ENCODE measurements around the gene LMO1. TPM values are rescaled to one million over a fixed set of nuclear protein-coding genes. Genes with fewer than 3 reads are reported as not detected.

Gene LMO1
- total and polyA plus RNA-seq, 2 experiments from 2014 or later: 0.33 TPM; not detected in 1

DNA sequence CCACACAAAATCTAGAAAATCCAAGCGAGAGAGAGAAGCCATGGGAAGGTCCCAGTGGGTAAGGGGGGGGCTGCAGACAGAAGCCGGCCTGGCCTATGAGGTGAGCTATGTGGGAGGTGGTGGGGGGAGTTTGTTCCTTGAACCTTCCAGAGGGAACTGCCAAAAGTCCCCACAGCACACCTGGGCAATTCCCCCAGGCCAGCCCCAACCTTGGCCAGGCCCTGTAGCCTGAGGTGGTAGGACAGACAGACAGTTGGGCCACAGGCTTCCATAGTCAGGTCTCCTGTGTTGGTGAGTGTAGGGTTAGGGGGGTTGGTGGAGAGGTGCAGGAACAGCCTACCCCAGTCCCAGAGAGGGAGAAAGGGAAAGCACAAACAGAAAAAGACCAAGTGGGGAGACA is 39.0 kb downstream of the LMO1 start:
- H4K20me1 ChIP-seq (ENCODE audit: insufficient read depth, poor library complexity, severe bottlenecking): no peaks in the 10 kb centered on the region
- no peak for DNase-seq (ENCODE audit: low spot score)
- no peak overlapping the region for H3K4me3 ChIP-seq
- H3K79me2 ChIP-seq: no peaks in the 10 kb centered on the region
- TF ChIP-seq EZH2 (IDR thresholded peaks at IDR 0.05; ENCODE audit: borderline replicate concordance) (no peak), EZH2phosphoT487 (IDR thresholded peaks at IDR 0.05; ENCODE audit: low read depth, severe bottlenecking, unreplicated experiment) (no peak)
- TF ChIP-seq, protein P1, sequence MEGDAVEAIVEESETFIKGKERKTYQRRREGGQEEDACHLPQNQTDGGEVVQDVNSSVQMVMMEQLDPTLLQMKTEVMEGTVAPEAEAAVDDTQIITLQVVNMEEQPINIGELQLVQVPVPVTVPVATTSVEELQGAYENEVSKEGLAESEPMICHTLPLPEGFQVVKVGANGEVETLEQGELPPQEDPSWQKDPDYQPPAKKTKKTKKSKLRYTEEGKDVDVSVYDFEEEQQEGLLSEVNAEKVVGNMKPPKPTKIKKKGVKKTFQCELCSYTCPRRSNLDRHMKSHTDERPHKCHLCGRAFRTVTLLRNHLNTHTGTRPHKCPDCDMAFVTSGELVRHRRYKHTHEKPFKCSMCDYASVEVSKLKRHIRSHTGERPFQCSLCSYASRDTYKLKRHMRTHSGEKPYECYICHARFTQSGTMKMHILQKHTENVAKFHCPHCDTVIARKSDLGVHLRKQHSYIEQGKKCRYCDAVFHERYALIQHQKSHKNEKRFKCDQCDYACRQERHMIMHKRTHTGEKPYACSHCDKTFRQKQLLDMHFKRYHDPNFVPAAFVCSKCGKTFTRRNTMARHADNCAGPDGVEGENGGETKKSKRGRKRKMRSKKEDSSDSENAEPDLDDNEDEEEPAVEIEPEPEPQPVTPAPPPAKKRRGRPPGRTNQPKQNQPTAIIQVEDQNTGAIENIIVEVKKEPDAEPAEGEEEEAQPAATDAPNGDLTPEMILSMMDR (IDR thresholded peaks at IDR 0.05; ENCODE audit: poor library complexity): no peak
- H3K9me3 ChIP-seq (ENCODE audit: low read depth): no peaks in the 10 kb centered on the region
- no peaks in the 10 kb centered on the region for H3K4me1 ChIP-seq (ENCODE audit: insufficient read depth)
- no peak overlapping the region for H3K4me2 ChIP-seq
- no peak overlapping the region for H2AFZ ChIP-seq
- no peaks in the 10 kb centered on the region for H3K9me2 ChIP-seq (replicated peaks; ENCODE audit: insufficient read depth)
- H3K27ac ChIP-seq: no peak overlapping the region
- H3K27me3 ChIP-seq: no peaks in the 10 kb centered on the region
- WGBS (ENCODE audit: low lambda C conversion rate, missing lambda C conversion rate): 100% methylated on average over 2 of the region's 2 CpGs
- no peaks in the 10 kb centered on the region for H3K36me3 ChIP-seq (replicated peaks; ENCODE audit: insufficient read depth, low read depth)

DNA sequence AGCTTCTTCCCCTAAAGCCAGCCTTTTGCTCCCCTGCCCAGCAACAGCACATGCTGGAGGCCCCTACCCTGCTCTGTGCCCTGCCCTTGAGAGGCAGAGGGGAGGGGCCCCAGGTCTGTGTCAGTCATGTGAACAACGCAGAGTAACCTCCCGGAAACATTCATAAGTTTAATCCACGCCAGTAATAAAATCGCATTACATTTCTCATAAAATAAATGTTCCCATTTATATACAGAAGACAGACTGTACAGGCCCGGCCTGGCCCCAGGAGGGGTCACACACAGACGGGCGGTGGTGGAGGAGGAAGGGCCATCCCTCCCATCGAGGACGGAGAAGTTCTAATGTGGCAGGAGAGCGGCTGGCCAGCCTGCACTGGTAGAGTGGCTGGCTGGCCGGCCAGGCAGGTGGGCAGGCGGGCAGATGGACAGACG is 39.5 kb downstream of the LMO1 start:
- Histone ChIP-seq H3K4me3 (no peak overlapping the region), H3K9me2 (replicated peaks; ENCODE audit: insufficient read depth) (no peaks in the 10 kb centered on the region), H2AFZ (no peak overlapping the region), H3K27me3 (no peaks in the 10 kb centered on the region), H3K36me3 (replicated peaks; ENCODE audit: insufficient read depth, low read depth) (no peaks in the 10 kb centered on the region), H4K20me1 (ENCODE audit: insufficient read depth, poor library complexity, severe bottlenecking) (no peaks in the 10 kb centered on the region), H3K4me1 (ENCODE audit: insufficient read depth) (no peaks in the 10 kb centered on the region), H3K79me2 (no peaks in the 10 kb centered on the region), H3K4me2 (no peak overlapping the region), H3K27ac (no peak overlapping the region), H3K9me3 (ENCODE audit: low read depth) (no peaks in the 10 kb centered on the region)
- TF ChIP-seq, protein P1 (IDR thresholded peaks at IDR 0.05; ENCODE audit: poor library complexity): no peak
- TF ChIP-seq EZH2 (IDR thresholded peaks at IDR 0.05; ENCODE audit: borderline replicate concordance) (no peak), EZH2phosphoT487 (IDR thresholded peaks at IDR 0.05; ENCODE audit: low read depth, severe bottlenecking, unreplicated experiment) (no peak)
- WGBS (ENCODE audit: low lambda C conversion rate, missing lambda C conversion rate): 82% methylated on average over 13 of the region's 13 CpGs
- no peak for DNase-seq (ENCODE audit: low spot score)

DNA sequence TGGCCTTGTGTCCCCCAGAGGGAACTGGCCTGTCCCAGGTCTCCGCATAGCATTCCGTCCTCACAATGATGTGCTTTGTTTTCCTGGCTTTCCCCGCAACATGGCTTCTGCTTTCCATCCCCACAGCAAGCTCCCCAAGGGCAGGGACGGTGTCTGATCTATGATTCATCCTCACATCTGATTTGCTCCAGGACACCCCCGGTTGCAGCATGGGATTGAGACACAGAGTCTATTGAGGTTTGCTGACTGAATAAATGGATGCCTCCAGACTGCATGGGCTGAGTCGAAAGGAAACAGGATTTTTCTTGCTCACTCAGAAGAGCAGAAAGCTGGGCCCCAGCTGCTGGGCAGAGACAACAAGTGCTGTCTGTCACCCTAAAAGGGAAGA is 40.2 kb downstream of the LMO1 start:
- Histone ChIP-seq H3K9me3 (ENCODE audit: low read depth) (no peaks in the 10 kb centered on the region), H3K36me3 (replicated peaks; ENCODE audit: insufficient read depth, low read depth) (no peaks in the 10 kb centered on the region), H3K27me3 (no peaks in the 10 kb centered on the region), H2AFZ (no peak overlapping the region), H3K9me2 (replicated peaks; ENCODE audit: insufficient read depth) (no peaks in the 10 kb centered on the region), H3K79me2 (no peaks in the 10 kb centered on the region), H3K4me3 (no peak overlapping the region), H3K4me2 (no peak overlapping the region), H3K4me1 (ENCODE audit: insufficient read depth) (no peaks in the 10 kb centered on the region), H4K20me1 (ENCODE audit: insufficient read depth, poor library complexity, severe bottlenecking) (no peaks in the 10 kb centered on the region), H3K27ac (no peak overlapping the region)
- 76% methylated on average over 6 of the region's 6 CpGs for WGBS (ENCODE audit: low lambda C conversion rate, missing lambda C conversion rate)
- no peak for DNase-seq (ENCODE audit: low spot score)
- TF ChIP-seq EZH2phosphoT487 (IDR thresholded peaks at IDR 0.05; ENCODE audit: low read depth, severe bottlenecking, unreplicated experiment) (no peak), EZH2 (IDR thresholded peaks at IDR 0.05; ENCODE audit: borderline replicate concordance) (no peak)
- TF ChIP-seq, protein P1 (IDR thresholded peaks at IDR 0.05; ENCODE audit: poor library complexity): no peak
